HEK293T (cell line): ENCODE results near the gene OPA1.

Source experiments
- FOXK2 ChIP-seq: fragments of 450-650 bp; IDR thresholded peaks from 2 replicates; pipeline ENCODE4 v1.6.1; 2016; ENCODE audit warnings: mild to moderate bottlenecking
- FOXM1 ChIP-seq: fragments of 450-650 bp; IDR thresholded peaks from 2 replicates; pipeline ENCODE4 v1.6.1; 2017; ENCODE audit warnings: mild to moderate bottlenecking, borderline replicate concordance
- SUZ12 ChIP-seq: fragments of 450-650 bp; IDR thresholded peaks from 2 replicates; pipeline ENCODE4 v1.6.1; 2016; ENCODE audit warnings: mild to moderate bottlenecking

GRCh38 chr3:193662757-193663322 lies 69.8 kb downstream of the OPA1 start:
- TF ChIP-seq FOXM1 (no peak), FOXK2 (no peak), SUZ12 (no peak)
